H1 (cell line): ENCODE measurements around the gene SMOC2. TPM values are rescaled to one million over a fixed set of nuclear protein-coding genes. Genes with fewer than 3 reads are reported as not detected.

Source experiments
- CTCF ChIA-PET: fragments of 300-600 bp; sonication (Branson Sonifier 250); formaldehyde crosslinking; loops from one replicate; lab custom pipeline; 2021; ENCODE audit not compliant: partially characterized antibody; lab: Charles Lee
- POLR2A ChIA-PET: fragments of 300-600 bp; sonication (Branson Sonifier 250); formaldehyde crosslinking; loops from one replicate; lab custom pipeline; 2021; ENCODE audit warnings: inconsistent platforms; ENCODE audit not compliant: partially characterized antibody; lab: Charles Lee
- DNase-seq, 2 experiments: peaks; one replicate each; pipeline versions ENCODE4 v3.0.0 to v3.0.0-alpha.2; 2010 to 2022; ENCODE audit warnings: low spot score in 2 of 2, low read depth in 1 of 2, mixed read lengths in 1 of 2
- FAIRE-seq: peaks from 2 replicates; lab custom pipeline; 2011; peaks lifted over from hg19 to GRCh38; lab: Jason Lieb, UNC
- H2AFZ ChIP-seq: 2 replicates; pipeline ENCODE4 v1.8.1; 2012; ENCODE audit warnings: low read length, inconsistent platforms
- H2AK5ac ChIP-seq: 2 replicates; pipeline ENCODE4 v1.6.1; 2013; ENCODE audit warnings: low read depth, low read length
- H2BK120ac ChIP-seq: replicated peaks from 2 replicates; pipeline ENCODE3; 2013; ENCODE audit warnings: low read depth, low read length, inconsistent platforms
- H2BK12ac ChIP-seq: 2 replicates; pipeline ENCODE4 v1.6.1; 2013; ENCODE audit warnings: low read depth, low read length
- H2BK15ac ChIP-seq: 2 replicates; pipeline ENCODE4 v1.6.1; 2013; ENCODE audit warnings: low read length
- H2BK20ac ChIP-seq: 2 replicates; pipeline ENCODE4 v1.6.1; 2013; ENCODE audit warnings: low read length
- H2BK5ac ChIP-seq: 2 replicates; pipeline ENCODE4 v1.6.1; 2013; ENCODE audit warnings: low read depth, low read length
- H3K14ac ChIP-seq: 2 replicates; pipeline ENCODE4 v1.6.1; 2013; ENCODE audit warnings: inconsistent platforms; ENCODE audit not compliant: insufficient read length
- H3K18ac ChIP-seq: 2 replicates; pipeline ENCODE4 v1.6.1; 2013; ENCODE audit warnings: low read length; ENCODE audit errors: extremely low read depth
- H3K23ac ChIP-seq: 2 replicates; pipeline ENCODE4 v1.6.1; 2013; ENCODE audit warnings: inconsistent platforms; ENCODE audit not compliant: insufficient read length
- H3K23me2 ChIP-seq: 2 replicates; pipeline ENCODE4 v1.6.1; 2013; ENCODE audit warnings: low read depth, low read length
- H3K27ac ChIP-seq: 2 replicates; pipeline ENCODE4 v1.6.1; 2011; ENCODE audit warnings: low read depth, low read length, inconsistent platforms
- H3K27me3 ChIP-seq, 4 experiments: replicated peaks in 1 of 4; 1 replicate in 1 of 4; 2 replicates in 3 of 4; pipeline versions ENCODE4 v1.6.1 to v1.8.1; 2011 to 2013; ENCODE audit warnings: low read length in 3 of 4, mild to moderate bottlenecking in 3 of 4, inconsistent platforms in 2 of 4, mixed read lengths in 2 of 4, moderate library complexity in 1 of 4; ENCODE audit not compliant: control insufficient read depth in 3 of 4, insufficient read depth in 3 of 4; ENCODE audit errors: extremely low read depth in 1 of 4
- H3K36me3 ChIP-seq, 4 experiments: 2 replicates each; pipeline versions ENCODE4 v1.6.1 to v1.8.1; 2011 to 2013; ENCODE audit warnings: mild to moderate bottlenecking in 4 of 4, low read length in 3 of 4, moderate library complexity in 2 of 4, control low read depth in 1 of 4, inconsistent platforms in 1 of 4; ENCODE audit not compliant: insufficient read depth in 4 of 4, control insufficient read depth in 2 of 4
- H3K4ac ChIP-seq: replicated peaks from 2 replicates; pipeline ENCODE3; 2013; ENCODE audit warnings: low read length, low read depth, mixed read lengths, inconsistent platforms; ENCODE audit not compliant: insufficient read length
- H3K4me1 ChIP-seq, 4 experiments: replicated peaks in 1 of 4; 1 replicate in 1 of 4; 2 replicates in 3 of 4; pipeline versions ENCODE4 v1.6.1 to v1.8.1; 2011 to 2013; ENCODE audit warnings: low read length in 3 of 4, inconsistent platforms in 2 of 4, mixed read lengths in 1 of 4; ENCODE audit not compliant: insufficient read depth in 4 of 4, control insufficient read depth in 3 of 4
- H3K4me2 ChIP-seq, 2 experiments: 2 replicates each; pipeline versions ENCODE4 v1.6.1 to v1.8.1; 2011 to 2013; ENCODE audit warnings: low read depth in 2 of 2, low read length in 2 of 2, control low read depth in 1 of 2, inconsistent platforms in 1 of 2, mild to moderate bottlenecking in 1 of 2; ENCODE audit not compliant: insufficient read depth in 1 of 2
- H3K4me3 ChIP-seq, 4 experiments: fragments of 200-600, 300-600 bp in 1 of 4; sonication (generic), shearing (Covaris generic), sonication (Bioruptor Twin) in 1 of 4; 2 replicates each; pipeline versions ENCODE4 v1.5.1 to v1.8.1; 2011 to 2016; ENCODE audit warnings: low read length in 4 of 4, low read depth in 3 of 4, control low read depth in 2 of 4, inconsistent platforms in 2 of 4, mild to moderate bottlenecking in 2 of 4, mixed read lengths in 1 of 4, moderate library complexity in 1 of 4; ENCODE audit not compliant: insufficient read depth in 2 of 4; ENCODE audit errors: extremely low read depth in 1 of 4
- H3K56ac ChIP-seq: replicated peaks from 2 replicates; pipeline ENCODE3; 2013; ENCODE audit warnings: low read depth, mild to moderate bottlenecking, mixed read lengths, low read length, inconsistent platforms; ENCODE audit not compliant: insufficient read length
- H3K79me1 ChIP-seq: 2 replicates; pipeline ENCODE4 v1.6.1; 2013; ENCODE audit warnings: low read depth, low read length, control low read depth
- H3K79me2 ChIP-seq, 2 experiments: 2 replicates each; pipeline versions ENCODE4 v1.6.1 to v1.8.1; 2012 to 2013; ENCODE audit warnings: low read length in 2 of 2, mild to moderate bottlenecking in 2 of 2, inconsistent platforms in 1 of 2; ENCODE audit not compliant: insufficient read depth in 2 of 2, control insufficient read depth in 1 of 2
- H3K9ac ChIP-seq, 4 experiments: replicated peaks in 1 of 4; 1 replicate in 1 of 4; 2 replicates in 3 of 4; pipeline versions ENCODE4 v1.6.1 to v1.8.1; 2011 to 2013; ENCODE audit warnings: low read depth in 3 of 4, low read length in 3 of 4, control low read depth in 2 of 4, mild to moderate bottlenecking in 2 of 4, moderate library complexity in 2 of 4, inconsistent platforms in 1 of 4; ENCODE audit errors: extremely low read depth in 1 of 4
- H3K9me3 ChIP-seq, 2 experiments: 2 replicates each; pipeline versions ENCODE4 v1.6.1 to v1.8.1; 2012 to 2013; ENCODE audit warnings: mild to moderate bottlenecking in 2 of 2, moderate library complexity in 2 of 2, control low read depth in 1 of 2, inconsistent platforms in 1 of 2, low read depth in 1 of 2, low read length in 1 of 2, mixed read lengths in 1 of 2; ENCODE audit not compliant: insufficient read depth in 2 of 2
- H4K20me1 ChIP-seq, 2 experiments: replicated peaks in 1 of 2; 2 replicates each; pipeline versions ENCODE3 to v1.8.1; 2011 to 2013; ENCODE audit warnings: inconsistent platforms in 2 of 2, low read length in 2 of 2, mild to moderate bottlenecking in 1 of 2; ENCODE audit not compliant: insufficient read depth in 2 of 2, control insufficient read depth in 1 of 2
- H4K5ac ChIP-seq: 2 replicates; pipeline ENCODE4 v1.6.1; 2013; ENCODE audit warnings: low read length, low read depth, mixed read lengths, inconsistent platforms; ENCODE audit not compliant: insufficient read length
- H4K8ac ChIP-seq: 2 replicates; pipeline ENCODE4 v1.8.0; 2013; ENCODE audit warnings: mild to moderate bottlenecking, moderate library complexity, low read length, inconsistent platforms; ENCODE audit not compliant: insufficient read depth; ENCODE audit errors: extremely low read depth
- H4K91ac ChIP-seq: replicated peaks from 2 replicates; pipeline ENCODE3; 2013; ENCODE audit warnings: low read length, mixed read lengths, inconsistent platforms; ENCODE audit not compliant: insufficient read length
- E2F6 ChIP-seq: IDR thresholded peaks from 2 replicates; pipeline ENCODE4 v1.6.1; 2012; ENCODE audit warnings: inconsistent platforms
- WGBS, 2 experiments: shearing (Covaris generic) in 1 of 2; methylation state at CpG; one replicate each; pipeline versions ENCODE4 v1.1.6 to v1.1.7; 2013 to 2015; ENCODE audit warnings: low lambda C conversion rate in 2 of 2, mixed read lengths in 2 of 2, inconsistent platforms in 1 of 2, low coverage in 1 of 2, missing lambda C conversion rate in 1 of 2; ENCODE audit not compliant: insufficient replicate concordance in 2 of 2, insufficient coverage in 1 of 2, insufficient read length in 1 of 2; ENCODE audit errors: extremely low coverage in 1 of 2, missing lambda C conversion rate in 1 of 2; 5-methylcytosine and 5-hydroxymethylcytosine counted together
- polyA plus RNA-seq, 7 experiments: library from polyadenylated mRNA; depleted of rRNA in 3 of 7; stranded (reverse) in 5 of 7; unstranded in 2 of 7; fragments of >200 nt in 5 of 7; fragments of 200-250 nt in 2 of 7; gene quantifications; 1 replicate in 5 of 7; 2 replicates in 1 of 7; 4 replicates in 1 of 7; pipeline versions ENCODE4 v1.2.1 to v1.2.3, GENCODE V29; 2011 to 2013; ENCODE audit warnings: missing spikeins in 2 of 7, mixed read lengths in 2 of 7
- total RNA-seq: library from RNA; stranded (reverse); fragmentation: NEBNext Ultra II Directional; extraction: Animal tissue kit (Norgen Biotek cat#: 25700); gene quantifications from 2 replicates; pipeline ENCODE4 v1.2.1, GENCODE V29; 2021

The SMOC2 gene
- total and polyA plus RNA-seq, 2 of the 8 experiments (the other 6 are each of a cell fraction or from before 2014, with no cell fraction given), result 7.7 to 8.5 TPM

- FAIRE-seq (no peak), DNase-seq (peak in 1 of 2 experiments; percentile 35)
- WGBS, 2 experiments, result 92% methylated on average over 3 of the region's 3 CpGs; no CpG with 5 or more reads in 1 of the 2 experiments
- Histone ChIP-seq H2AK5ac (no peak overlapping the region), H4K8ac (no peak overlapping the region), H4K91ac (no peak overlapping the region), H3K36me3 (no peaks in the 10 kb centered on the region), H3K9me3 (no peaks in the 10 kb centered on the region), H2BK5ac (no peak overlapping the region), H3K79me1 (no peaks in the 10 kb centered on the region), H3K27ac (no peak overlapping the region), H3K4me3 (no peak overlapping the region), H3K14ac (no peak overlapping the region), H3K9ac (no peak overlapping the region), H3K23ac (no peak overlapping the region), H2AFZ (no peak overlapping the region), H4K20me1 (no peaks in the 10 kb centered on the region), H3K4me1 (peaks cover 0 to 3% (median 1%) of the 10 kb centered on the region in 4 experiments; a peak in 3 of 7 replicates), H3K4ac (no peak overlapping the region), H2BK120ac (no peak overlapping the region), H3K79me2 (no peaks in the 10 kb centered on the region), H3K56ac (no peak overlapping the region), H3K4me2 (no peak overlapping the region), H2BK20ac (no peak overlapping the region), H3K27me3 (no peaks in the 10 kb centered on the region), H2BK15ac (no peak overlapping the region), H4K5ac (no peak overlapping the region), H3K23me2 (no peaks in the 10 kb centered on the region), H2BK12ac (no peak overlapping the region), H3K18ac (no peak overlapping the region)
- TF ChIP-seq E2F6, result no peak
- POLR2A ChIA-PET, result no interaction called here
- CTCF ChIA-PET, result interaction anchor here (0.6 to 1.6 kb wide), 5 partner anchors 20 to 215 kb away, joined by 3 to 5 read pairs (median 3); no protein-coding TSS in a partner anchor
These were observed 144.5 kb downstream of the SMOC2 start for GRCh38 chr6:168585441-168585840.
